Muscle of leg (tissue), 11 donors: ENCODE results near the gene CBFA2T2. TPM values are rescaled to one million over a fixed set of nuclear protein-coding genes. Genes with fewer than 3 reads are reported as not detected.

ENCODE experiments used
- DNase-seq: peaks from one replicate; pipeline ENCODE4 v3.0.0; 2013
- H3K27ac ChIP-seq: one replicate; pipeline ENCODE4 v1.5.1; 2013; ENCODE audit warnings: mild to moderate bottlenecking, low read length, control low read depth
- H3K27me3 ChIP-seq: one replicate; pipeline ENCODE4 v1.6.1; 2013; ENCODE audit warnings: low read length; ENCODE audit not compliant: control insufficient read depth, insufficient read depth
- H3K36me3 ChIP-seq: one replicate; pipeline ENCODE4 v1.6.1; 2013; ENCODE audit warnings: low read length; ENCODE audit not compliant: control insufficient read depth, insufficient read depth
- H3K4me1 ChIP-seq: one replicate; pipeline ENCODE4 v1.6.1; 2013; ENCODE audit warnings: low read length; ENCODE audit not compliant: control insufficient read depth, insufficient read depth
- H3K4me3 ChIP-seq: one replicate; pipeline ENCODE4 v1.5.1; 2013; ENCODE audit warnings: low read length, control low read depth
- H3K9me3 ChIP-seq: replicated peaks from 2 replicates; pipeline ENCODE4 v1.6.1; 2013; ENCODE audit warnings: low read depth, low read length; ENCODE audit not compliant: control insufficient read depth
- WGBS: methylation state at CpG from one replicate; pipeline ENCODE4 v1.1.5; 2013; ENCODE audit warnings: missing lambda C conversion rate; ENCODE audit not compliant: insufficient coverage; 5-methylcytosine and 5-hydroxymethylcytosine counted together
- polyA plus RNA-seq, 8 donors: library from polyadenylated mRNA; unstranded; fragments of 120-200 nt; gene quantifications; one replicate each; pipeline versions ENCODE4 v1.2.1 to v1.2.3, GENCODE V29; 2013; ENCODE audit warnings: inconsistent platforms in 1 of 8, low replicate concordance in 1 of 8; ENCODE audit not compliant: insufficient read length in 8 of 8, insufficient read depth in 1 of 8
- total RNA-seq: library from RNA; stranded (reverse); fragments of 120-200 nt; gene quantifications from one replicate; pipeline ENCODE4 v1.2.4, GENCODE V29; 2013

CBFA2T2 gene
- total and polyA plus RNA-seq, 9 donors, result 8.5 to 17.8 (median 12.8) TPM

- Histone ChIP-seq H3K36me3 (peaks cover 34% of the 10 kb centered on the region), H3K4me3 (no peak overlapping the region), H3K27ac (no peak overlapping the region), H3K9me3 (no peaks in the 10 kb centered on the region), H3K27me3 (no peaks in the 10 kb centered on the region), H3K4me1 (peaks cover 55% of the 10 kb centered on the region)
- 62% methylated on average over 12 of the region's 13 CpGs for WGBS
- no peak for DNase-seq
These were observed 180.2 kb downstream of the CBFA2T2 start for GRCh38 chr20:33669873-33670640.

- Histone ChIP-seq H3K4me3 (no peak overlapping the region), H3K4me1 (peaks cover 62% of the 10 kb centered on the region), H3K27ac (no peak overlapping the region), H3K27me3 (no peaks in the 10 kb centered on the region), H3K9me3 (no peaks in the 10 kb centered on the region), H3K36me3 (peaks cover 34% of the 10 kb centered on the region)
- 70% methylated on average over 2 of the region's 6 CpGs for WGBS
- no peak for DNase-seq
These were observed 181.0 kb downstream of the CBFA2T2 start for GRCh38 chr20:33670715-33671499.

- WGBS, result 78% methylated on average over 7 of the region's 8 CpGs
- Histone ChIP-seq H3K27ac (no peak overlapping the region), H3K4me1 (peaks cover 64% of the 10 kb centered on the region), H3K9me3 (no peaks in the 10 kb centered on the region), H3K27me3 (no peaks in the 10 kb centered on the region), H3K36me3 (peaks cover 38% of the 10 kb centered on the region), H3K4me3 (no peak overlapping the region)
- DNase-seq, result no peak
These were observed 181.8 kb downstream of the CBFA2T2 start for GRCh38 chr20:33671573-33672288.

- H3K27ac ChIP-seq, result no peak overlapping the region
- H3K9me3 ChIP-seq, result no peaks in the 10 kb centered on the region
- no peak for DNase-seq
- 45% methylated on average over 16 of the region's 17 CpGs for WGBS
- peaks cover 38% of the 10 kb centered on the region for H3K36me3 ChIP-seq
- H3K4me1 ChIP-seq, result peaks cover 65% of the 10 kb centered on the region
- H3K4me3 ChIP-seq, result no peak overlapping the region
- no peaks in the 10 kb centered on the region for H3K27me3 ChIP-seq
These were observed 182.7 kb downstream of the CBFA2T2 start for GRCh38 chr20:33672426-33673113.

- H3K27ac ChIP-seq, result no peak overlapping the region
- 75% methylated on average over 2 of the region's 4 CpGs for WGBS
- no peaks in the 10 kb centered on the region for H3K27me3 ChIP-seq
- peaks cover 65% of the 10 kb centered on the region for H3K4me1 ChIP-seq
- no peak for DNase-seq
- H3K36me3 ChIP-seq, result peaks cover 38% of the 10 kb centered on the region
- H3K4me3 ChIP-seq, result peak overlapping the region; percentile 71
- no peaks in the 10 kb centered on the region for H3K9me3 ChIP-seq
These were observed 183.2 kb downstream of the CBFA2T2 start for GRCh38 chr20:33673114-33673409.

GRCh38 chr20:33673410-33674293 lies 183.8 kb downstream of the CBFA2T2 start:
- no peaks in the 10 kb centered on the region for H3K9me3 ChIP-seq
- H3K27me3 ChIP-seq, result no peaks in the 10 kb centered on the region
- H3K36me3 ChIP-seq, result peaks cover 34% of the 10 kb centered on the region
- peak overlapping the region; percentile 25 for H3K27ac ChIP-seq
- H3K4me1 ChIP-seq, result peaks cover 67% of the 10 kb centered on the region
- WGBS, result 11% methylated on average over 23 of the region's 29 CpGs
- peak overlapping the region; percentile 71 for H3K4me3 ChIP-seq
- no peak for DNase-seq

GRCh38 chr20:33674294-33675135 lies 184.6 kb downstream of the CBFA2T2 start, which contains the start of gene NECAB3:
Gene NECAB3, minus strand, starts transcription at chr20:33674428. Its CDS starts 76 bp downstream, at chr20:33674352.
- under 1% methylated on average over 61 of the region's 73 CpGs for WGBS
- Histone ChIP-seq H3K27me3 (no peaks in the 10 kb centered on the region), H3K27ac (peak within 1 kb of the TSS; percentile 88), H3K9me3 (no peaks in the 10 kb centered on the region), H3K36me3 (peaks cover 26% of the 10 kb centered on the region), H3K4me3 (peak within 1 kb of the TSS; percentile 71), H3K4me1 (peaks cover 71% of the 10 kb centered on the region)
- peak; percentile 92 for DNase-seq

- Histone ChIP-seq H3K4me3 (peak overlapping the region; percentile 59), H3K4me1 (peaks cover 67% of the 10 kb centered on the region), H3K9me3 (no peaks in the 10 kb centered on the region), H3K27ac (peak overlapping the region; percentile 88), H3K27me3 (no peaks in the 10 kb centered on the region), H3K36me3 (peaks cover 27% of the 10 kb centered on the region)
- WGBS, result 13% methylated on average over 3 of the region's 16 CpGs
- DNase-seq, result peak; percentile 64
These were observed 185.5 kb downstream of the CBFA2T2 start for GRCh38 chr20:33675136-33675959.
